Sigmoid colon (tissue), 7 donors: ENCODE measurements around the gene DYSF. TPM values are rescaled to one million over a fixed set of nuclear protein-coding genes. Genes with fewer than 3 reads are reported as not detected.

Experiments
- DNase-seq: peaks from one replicate; pipeline ENCODE4 v3.0.0-alpha.2; 2019
- H3K27ac ChIP-seq, 4 donors: fragments of 200-600 bp; sonication (generic); one replicate each; pipeline ENCODE4 v1.5.1; 2016 to 2019; ENCODE audit warnings: mild to moderate bottlenecking in 1 of 4
- H3K27me3 ChIP-seq, 3 donors: fragments of 200-600 bp; sonication (generic); one replicate each; pipeline ENCODE4 v1.5.1; 2019; ENCODE audit warnings: mild to moderate bottlenecking in 1 of 3
- H3K36me3 ChIP-seq, 4 donors: fragments of 200-600 bp; sonication (generic); one replicate each; pipeline ENCODE4 v1.5.1; 2016 to 2019
- H3K4me1 ChIP-seq, 4 donors: fragments of 200-600 bp; sonication (generic); one replicate each; pipeline ENCODE4 v1.5.1; 2017 to 2019
- H3K4me3 ChIP-seq, 4 donors: fragments of 200-600 bp; sonication (generic); one replicate each; pipeline ENCODE4 v1.5.1; 2017 to 2019; ENCODE audit warnings: mild to moderate bottlenecking in 2 of 4, moderate library complexity in 1 of 4
- H3K9me3 ChIP-seq, 4 donors: fragments of 200-600 bp in 3 of 4; sonication (generic) in 3 of 4; one replicate each; pipeline versions ENCODE4 v1.5.1 to v1.6.1; 2013 to 2019
- CTCF ChIP-seq, 4 experiments: fragments of 450-650 bp in 3 of 4; fragments of 200-600 bp in 1 of 4; IDR thresholded peaks; one replicate each; pipeline ENCODE4 v1.5.1; 2016 to 2019; ENCODE audit warnings: antibody characterized with exemption in 4 of 4, mild to moderate bottlenecking in 3 of 4, moderate library complexity in 2 of 4
- EP300 ChIP-seq, 4 donors: sonication (generic); formaldehyde crosslinking; IDR thresholded peaks; one replicate each; pipeline ENCODE4 v1.6.1; 2017; ENCODE audit warnings: antibody characterized with exemption in 4 of 4
- POLR2A ChIP-seq, 2 donors: fragments of 450-650 bp; IDR thresholded peaks; one replicate each; pipeline ENCODE4 v1.6.1; 2016; ENCODE audit warnings: antibody characterized with exemption in 2 of 2, mild to moderate bottlenecking in 2 of 2, moderate library complexity in 2 of 2
- POLR2AphosphoS5 ChIP-seq, 4 donors: sonication (generic); formaldehyde crosslinking; IDR thresholded peaks; one replicate each; pipeline ENCODE4 v1.6.1; 2017; ENCODE audit warnings: antibody characterized with exemption in 4 of 4
- WGBS, 2 donors: extraction: QIAGEN DNeasy Blood & Tissue Kit; methylation state at CpG; one replicate each; pipeline ENCODE4 v1.1.7; 2013; 5-methylcytosine and 5-hydroxymethylcytosine counted together
- intact Hi-C: fragments of 100-400 bp; cut with DNase I; formaldehyde crosslinking; loops from one replicate; pipeline ENCODE4 v1.15.1; 2023
- polyA plus RNA-seq, 3 donors: library from polyadenylated mRNA; stranded (reverse); fragments of 200-250 nt; gene quantifications; one replicate each; pipeline ENCODE4 v1.2.3, GENCODE V29; 2013
- total RNA-seq, 4 donors: library from RNA; depleted of rRNA; stranded (reverse); fragments of >200 nt; gene quantifications; one replicate each; pipeline ENCODE4 v1.1.0, GENCODE V29; 2016
- donor health status: healthy with polysubstance abuse.
- donor health status: Bipolar disorder and iron deficiency.
- donor health status: healthy.

DYSF gene
- total and polyA plus RNA-seq, 7 donors = 1.6 to 49.6 (median 12.5) TPM

- Histone ChIP-seq H3K4me3 (no peak overlapping the region), H3K9me3 (no peaks in the 10 kb centered on the region), H3K36me3 (peaks cover 0 to 41% (median 12%) of the 10 kb centered on the region in 4 donors), H3K4me1 (no peaks in the 10 kb centered on the region), H3K27ac (no peak overlapping the region), H3K27me3 (no peaks in the 10 kb centered on the region)
- TF ChIP-seq EP300 (IDR thresholded peaks at IDR 0.05) (no peak), POLR2A (IDR thresholded peaks at IDR 0.05) (no peak), CTCF (IDR thresholded peaks at IDR 0.05) (no peak), POLR2AphosphoS5 (IDR thresholded peaks at IDR 0.05) (no peak)
- no peak for DNase-seq
- WGBS, 2 donors = 89 to 90% methylated on average over 9 of the region's 9 CpGs
- intact Hi-C loops = loop anchor here (10.0 kb wide), 1 partner anchor 241 kb away; no protein-coding TSS in a partner anchor
Measured at GRCh38 chr2:71554028-71554705, 100.8 kb downstream of the DYSF start.

- Histone ChIP-seq H3K4me1 (no peaks in the 10 kb centered on the region), H3K27me3 (no peaks in the 10 kb centered on the region), H3K36me3 (peaks cover 0 to 41% (median 12%) of the 10 kb centered on the region in 4 donors), H3K4me3 (no peak overlapping the region), H3K9me3 (no peaks in the 10 kb centered on the region), H3K27ac (no peak overlapping the region)
- WGBS, 2 donors = 89 to 93% methylated on average over 2 of the region's 2 CpGs
- DNase-seq = no peak
- TF ChIP-seq CTCF (IDR thresholded peaks at IDR 0.05) = no peak
- TF ChIP-seq POLR2A (IDR thresholded peaks at IDR 0.05) = no peak
- TF ChIP-seq EP300 (IDR thresholded peaks at IDR 0.05) = no peak
- no peak for TF ChIP-seq POLR2AphosphoS5 (IDR thresholded peaks at IDR 0.05)
- intact Hi-C loops = loop anchor here (10.0 kb wide), 1 partner anchor 240 kb away; no protein-coding TSS in a partner anchor
Measured at GRCh38 chr2:71554706-71555056, 101.3 kb downstream of the DYSF start.

- intact Hi-C loops = loop anchor here (10.0 kb wide), 1 partner anchor 239 kb away; no protein-coding TSS in a partner anchor
- Histone ChIP-seq H3K27me3 (no peaks in the 10 kb centered on the region), H3K27ac (no peak overlapping the region), H3K4me1 (peaks cover 0 to 9% (median 4%) of the 10 kb centered on the region in 4 donors), H3K4me3 (no peak overlapping the region), H3K36me3 (peaks cover 0 to 41% (median 12%) of the 10 kb centered on the region in 4 donors), H3K9me3 (no peaks in the 10 kb centered on the region)
- TF ChIP-seq EP300 (IDR thresholded peaks at IDR 0.05) (no peak), POLR2AphosphoS5 (IDR thresholded peaks at IDR 0.05) (no peak), CTCF (IDR thresholded peaks at IDR 0.05) (no peak), POLR2A (IDR thresholded peaks at IDR 0.05) (no peak)
- no peak for DNase-seq
- WGBS, 2 donors = 47 to 78% methylated on average over 21 of the region's 21 CpGs
Measured at GRCh38 chr2:71555798-71556454, 102.6 kb downstream of the DYSF start.

GRCh38 chr2:71556692-71557250, 103.4 kb downstream of the DYSF start:
- H3K36me3 ChIP-seq = peaks cover 0 to 40% (median 13%) of the 10 kb centered on the region in 4 donors
- no peaks in the 10 kb centered on the region for H3K9me3 ChIP-seq
- TF ChIP-seq POLR2AphosphoS5 (IDR thresholded peaks at IDR 0.05) (no peak), EP300 (IDR thresholded peaks at IDR 0.05) (no peak), POLR2A (IDR thresholded peaks at IDR 0.05) (no peak), CTCF (IDR thresholded peaks at IDR 0.05) (no peak)
- intact Hi-C loops = loop anchor here (10.0 kb wide), 1 partner anchor 238 kb away; no protein-coding TSS in a partner anchor
- 75 to 81% methylated on average over 5 of the region's 5 CpGs for WGBS, 2 donors
- peaks cover 0 to 9% (median 4%) of the 10 kb centered on the region in 4 donors for H3K4me1 ChIP-seq
- no peak overlapping the region for H3K27ac ChIP-seq
- H3K4me3 ChIP-seq = no peak overlapping the region
- no peaks in the 10 kb centered on the region for H3K27me3 ChIP-seq
- DNase-seq = no peak
